Measurements from ENCODE around the gene WASF2.
A peak's percentile ranks its signal among the peaks of the same experiment; 100 is the strongest.

Gene WASF2

GRCh38 chr1:27526569-27527222 lies 36.7 kb upstream of the WASF2 start:
- TF ChIP-seq CTCF (conservative IDR thresholded peaks at IDR 0.05; ENCODE audit: low read length): no peak
- no peak for DNase-seq (ENCODE audit: low read depth)
- H3K4me3 ChIP-seq (ENCODE audit: low read length): no peak overlapping the region

GRCh38 chr1:27525296-27526272 lies 35.6 kb upstream of the WASF2 start:
- TF ChIP-seq CTCF (conservative IDR thresholded peaks at IDR 0.05; ENCODE audit: low read length): no peak
- H3K4me3 ChIP-seq (ENCODE audit: low read length): no peak overlapping the region
- DNase-seq (ENCODE audit: low read depth): no peak

- no peak for DNase-seq (ENCODE audit: low read depth)
- H3K4me3 ChIP-seq (ENCODE audit: low read length): no peak overlapping the region
- TF ChIP-seq CTCF (conservative IDR thresholded peaks at IDR 0.05; ENCODE audit: low read length): no peak
Observed at GRCh38 chr1:27523337-27524020, 33.5 kb upstream of the WASF2 start.

- TF ChIP-seq CTCF (conservative IDR thresholded peaks at IDR 0.05; ENCODE audit: low read length): peak; percentile 40
- no peak overlapping the region for H3K4me3 ChIP-seq (ENCODE audit: low read length)
- no peak for DNase-seq (ENCODE audit: low read depth)
Observed at GRCh38 chr1:27522432-27523336, 32.7 kb upstream of the WASF2 start.

GRCh38 chr1:27521861-27522431 lies 32.0 kb upstream of the WASF2 start:
- no peak overlapping the region for H3K4me3 ChIP-seq (ENCODE audit: low read length)
- no peak for TF ChIP-seq CTCF (conservative IDR thresholded peaks at IDR 0.05; ENCODE audit: low read length)
- no peak for DNase-seq (ENCODE audit: low read depth)

GRCh38 chr1:27521336-27521831 lies 31.4 kb upstream of the WASF2 start:
- no peak overlapping the region for H3K4me3 ChIP-seq (ENCODE audit: low read length)
- DNase-seq (ENCODE audit: low read depth): no peak
- TF ChIP-seq CTCF (conservative IDR thresholded peaks at IDR 0.05; ENCODE audit: low read length): no peak
